ENCODE measurements around the gene RACGAP1. TPM values are rescaled to one million over a fixed set of nuclear protein-coding genes. Genes with fewer than 3 reads are reported as not detected.

The RACGAP1 gene
- total and polyA plus RNA-seq, 2 experiments from 2014 or later, result 19.0 to 52.8 TPM

DNA sequence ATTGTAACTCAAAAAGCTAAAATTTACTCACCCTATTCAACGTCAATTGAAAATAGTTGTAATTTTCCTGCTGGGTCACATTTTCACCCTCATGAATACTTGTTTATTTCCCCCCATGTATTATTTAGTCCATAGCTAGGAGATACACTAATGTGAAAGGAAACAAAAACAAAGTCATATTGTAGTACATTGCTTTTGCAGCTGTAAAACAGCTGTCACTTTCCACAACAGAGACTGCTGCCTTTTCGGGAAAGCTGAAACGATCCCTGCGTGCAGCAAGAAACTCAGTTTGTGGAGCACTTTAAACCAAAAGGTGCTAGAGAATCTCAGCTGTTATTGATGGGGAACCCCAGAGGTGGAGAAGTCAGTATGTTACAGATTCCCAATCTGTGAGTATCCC is 4.3 kb downstream of the RACGAP1 start:
- Histone ChIP-seq H3K4me1 (ENCODE audit: insufficient read depth) (peaks cover 6% of the 10 kb centered on the region; the same call in 1 of the 2 replicates), H3K79me2 (replicated peaks; ENCODE audit: insufficient read depth) (peaks cover 84% of the 10 kb centered on the region), H3K9me2 (ENCODE audit: insufficient read depth) (no peaks in the 10 kb centered on the region), H3K27ac (ENCODE audit: low read depth) (no peak overlapping the region), H3K4me2 (no peak overlapping the region), H2AFZ (no peak overlapping the region), H3F3A (replicated peaks; ENCODE audit: low read depth) (no peaks in the 10 kb centered on the region), H3K27me3 (ENCODE audit: insufficient read depth) (no peaks in the 10 kb centered on the region), H4K20me1 (replicated peaks; ENCODE audit: insufficient read depth) (peaks cover 6% of the 10 kb centered on the region), H3K4me3 (no peak overlapping the region), H3K36me3 (ENCODE audit: insufficient read depth) (no peaks in the 10 kb centered on the region)
- Mint-ChIP-seq H3K9me3 (no peaks in the 10 kb centered on the region), H3K4me1 (peaks cover 19% of the 10 kb centered on the region), H3K27ac (no peak overlapping the region), H3K27me3 (ENCODE audit: insufficient read depth, low read depth, poor library complexity) (peaks cover 11% of the 10 kb centered on the region), H3K36me3 (ENCODE audit: low read depth) (peaks cover 5% of the 10 kb centered on the region; the same call in 2 of the 3 replicates), H3K4me3 (no peak overlapping the region)
- DNase-seq (ENCODE audit: low spot score) (no peak), ATAC-seq (no peak)
- no peak for TF ChIP-seq ZNF114 (CRISPR knock-in tag; IDR thresholded peaks at IDR 0.05)
- TF ChIP-seq POLR2AphosphoS5 (IDR thresholded peaks at IDR 0.05; ENCODE audit: low read depth), result no peak
- no peak for TF ChIP-seq EZH2phosphoT487 (IDR thresholded peaks at IDR 0.05; ENCODE audit: unreplicated experiment)
- TF ChIP-seq NANOG (IDR thresholded peaks at IDR 0.05; ENCODE audit: borderline replicate concordance), result no peak
- TF ChIP-seq, protein P1, sequence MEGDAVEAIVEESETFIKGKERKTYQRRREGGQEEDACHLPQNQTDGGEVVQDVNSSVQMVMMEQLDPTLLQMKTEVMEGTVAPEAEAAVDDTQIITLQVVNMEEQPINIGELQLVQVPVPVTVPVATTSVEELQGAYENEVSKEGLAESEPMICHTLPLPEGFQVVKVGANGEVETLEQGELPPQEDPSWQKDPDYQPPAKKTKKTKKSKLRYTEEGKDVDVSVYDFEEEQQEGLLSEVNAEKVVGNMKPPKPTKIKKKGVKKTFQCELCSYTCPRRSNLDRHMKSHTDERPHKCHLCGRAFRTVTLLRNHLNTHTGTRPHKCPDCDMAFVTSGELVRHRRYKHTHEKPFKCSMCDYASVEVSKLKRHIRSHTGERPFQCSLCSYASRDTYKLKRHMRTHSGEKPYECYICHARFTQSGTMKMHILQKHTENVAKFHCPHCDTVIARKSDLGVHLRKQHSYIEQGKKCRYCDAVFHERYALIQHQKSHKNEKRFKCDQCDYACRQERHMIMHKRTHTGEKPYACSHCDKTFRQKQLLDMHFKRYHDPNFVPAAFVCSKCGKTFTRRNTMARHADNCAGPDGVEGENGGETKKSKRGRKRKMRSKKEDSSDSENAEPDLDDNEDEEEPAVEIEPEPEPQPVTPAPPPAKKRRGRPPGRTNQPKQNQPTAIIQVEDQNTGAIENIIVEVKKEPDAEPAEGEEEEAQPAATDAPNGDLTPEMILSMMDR (conservative IDR thresholded peaks at IDR 0.05; ENCODE audit: low read depth in 2 of 2), result no peak
- TF ChIP-seq STAT1 (IDR thresholded peaks at IDR 0.05; ENCODE audit: unreplicated experiment), result no peak
- TF ChIP-seq ZNF331 (CRISPR knock-in tag; IDR thresholded peaks at IDR 0.05; ENCODE audit: low read depth), result no peak
- TF ChIP-seq CREB1 (CRISPR knock-in tag; IDR thresholded peaks at IDR 0.05; ENCODE audit: low read depth), result no peak
- TF ChIP-seq, protein P2, sequence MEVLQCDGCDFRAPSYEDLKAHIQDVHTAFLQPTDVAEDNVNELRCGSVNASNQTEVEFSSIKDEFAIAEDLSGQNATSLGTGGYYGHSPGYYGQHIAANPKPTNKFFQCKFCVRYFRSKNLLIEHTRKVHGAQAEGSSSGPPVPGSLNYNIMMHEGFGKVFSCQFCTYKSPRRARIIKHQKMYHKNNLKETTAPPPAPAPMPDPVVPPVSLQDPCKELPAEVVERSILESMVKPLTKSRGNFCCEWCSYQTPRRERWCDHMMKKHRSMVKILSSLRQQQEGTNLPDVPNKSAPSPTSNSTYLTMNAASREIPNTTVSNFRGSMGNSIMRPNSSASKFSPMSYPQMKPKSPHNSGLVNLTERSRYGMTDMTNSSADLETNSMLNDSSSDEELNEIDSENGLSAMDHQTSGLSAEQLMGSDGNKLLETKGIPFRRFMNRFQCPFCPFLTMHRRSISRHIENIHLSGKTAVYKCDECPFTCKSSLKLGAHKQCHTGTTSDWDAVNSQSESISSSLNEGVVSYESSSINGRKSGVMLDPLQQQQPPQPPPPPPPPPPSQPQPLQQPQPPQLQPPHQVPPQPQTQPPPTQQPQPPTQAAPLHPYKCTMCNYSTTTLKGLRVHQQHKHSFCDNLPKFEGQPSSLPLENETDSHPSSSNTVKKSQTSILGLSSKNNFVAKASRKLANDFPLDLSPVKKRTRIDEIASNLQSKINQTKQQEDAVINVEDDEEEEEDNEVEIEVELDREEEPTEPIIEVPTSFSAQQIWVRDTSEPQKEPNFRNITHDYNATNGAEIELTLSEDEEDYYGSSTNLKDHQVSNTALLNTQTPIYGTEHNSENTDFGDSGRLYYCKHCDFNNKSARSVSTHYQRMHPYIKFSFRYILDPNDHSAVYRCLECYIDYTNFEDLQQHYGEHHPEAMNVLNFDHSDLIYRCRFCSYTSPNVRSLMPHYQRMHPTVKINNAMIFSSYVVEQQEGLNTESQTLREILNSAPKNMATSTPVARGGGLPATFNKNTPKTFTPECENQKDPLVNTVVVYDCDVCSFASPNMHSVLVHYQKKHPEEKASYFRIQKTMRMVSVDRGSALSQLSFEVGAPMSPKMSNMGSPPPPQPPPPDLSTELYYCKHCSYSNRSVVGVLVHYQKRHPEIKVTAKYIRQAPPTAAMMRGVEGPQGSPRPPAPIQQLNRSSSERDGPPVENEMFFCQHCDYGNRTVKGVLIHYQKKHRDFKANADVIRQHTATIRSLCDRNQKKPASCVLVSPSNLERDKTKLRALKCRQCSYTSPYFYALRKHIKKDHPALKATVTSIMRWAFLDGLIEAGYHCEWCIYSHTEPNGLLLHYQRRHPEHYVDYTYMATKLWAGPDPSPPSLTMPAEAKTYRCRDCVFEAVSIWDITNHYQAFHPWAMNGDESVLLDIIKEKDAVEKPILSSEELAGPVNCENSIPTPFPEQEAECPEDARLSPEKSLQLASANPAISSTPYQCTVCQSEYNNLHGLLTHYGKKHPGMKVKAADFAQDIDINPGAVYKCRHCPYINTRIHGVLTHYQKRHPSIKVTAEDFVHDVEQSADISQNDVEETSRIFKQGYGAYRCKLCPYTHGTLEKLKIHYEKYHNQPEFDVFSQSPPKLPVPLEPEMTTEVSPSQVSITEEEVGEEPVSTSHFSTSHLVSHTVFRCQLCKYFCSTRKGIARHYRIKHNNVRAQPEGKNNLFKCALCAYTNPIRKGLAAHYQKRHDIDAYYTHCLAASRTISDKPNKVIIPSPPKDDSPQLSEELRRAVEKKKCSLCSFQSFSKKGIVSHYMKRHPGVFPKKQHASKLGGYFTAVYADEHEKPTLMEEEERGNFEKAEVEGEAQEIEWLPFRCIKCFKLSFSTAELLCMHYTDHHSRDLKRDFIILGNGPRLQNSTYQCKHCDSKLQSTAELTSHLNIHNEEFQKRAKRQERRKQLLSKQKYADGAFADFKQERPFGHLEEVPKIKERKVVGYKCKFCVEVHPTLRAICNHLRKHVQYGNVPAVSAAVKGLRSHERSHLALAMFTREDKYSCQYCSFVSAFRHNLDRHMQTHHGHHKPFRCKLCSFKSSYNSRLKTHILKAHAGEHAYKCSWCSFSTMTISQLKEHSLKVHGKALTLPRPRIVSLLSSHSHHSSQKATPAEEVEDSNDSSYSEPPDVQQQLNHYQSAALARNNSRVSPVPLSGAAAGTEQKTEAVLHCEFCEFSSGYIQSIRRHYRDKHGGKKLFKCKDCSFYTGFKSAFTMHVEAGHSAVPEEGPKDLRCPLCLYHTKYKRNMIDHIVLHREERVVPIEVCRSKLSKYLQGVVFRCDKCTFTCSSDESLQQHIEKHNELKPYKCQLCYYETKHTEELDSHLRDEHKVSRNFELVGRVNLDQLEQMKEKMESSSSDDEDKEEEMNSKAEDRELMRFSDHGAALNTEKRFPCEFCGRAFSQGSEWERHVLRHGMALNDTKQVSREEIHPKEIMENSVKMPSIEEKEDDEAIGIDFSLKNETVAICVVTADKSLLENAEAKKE (CRISPR knock-in tag; IDR thresholded peaks at IDR 0.05), result no peak
- no peak for TF ChIP-seq ETS1 (IDR thresholded peaks at IDR 0.05)

Data from GM23338 (cell line).